ENCODE results near the gene CEP164.

DNA sequence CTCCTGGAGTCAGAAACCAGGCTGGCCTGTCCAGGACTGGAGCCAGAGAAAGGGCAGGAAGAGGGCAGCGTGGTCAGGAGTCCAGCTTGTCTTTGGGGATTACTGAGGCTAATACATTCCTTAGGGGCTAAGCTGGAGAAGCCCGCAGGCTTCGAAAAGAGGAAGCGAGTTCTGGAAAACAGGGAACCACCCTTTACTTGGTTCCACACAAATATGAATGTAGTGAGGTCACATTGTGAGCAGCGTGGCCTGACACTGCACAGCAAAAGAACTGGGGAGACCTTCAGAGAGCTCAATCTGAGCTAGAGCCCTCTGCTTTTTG, 132.3 kb downstream of the CEP164 start:
- TF ChIP-seq, protein P1, sequence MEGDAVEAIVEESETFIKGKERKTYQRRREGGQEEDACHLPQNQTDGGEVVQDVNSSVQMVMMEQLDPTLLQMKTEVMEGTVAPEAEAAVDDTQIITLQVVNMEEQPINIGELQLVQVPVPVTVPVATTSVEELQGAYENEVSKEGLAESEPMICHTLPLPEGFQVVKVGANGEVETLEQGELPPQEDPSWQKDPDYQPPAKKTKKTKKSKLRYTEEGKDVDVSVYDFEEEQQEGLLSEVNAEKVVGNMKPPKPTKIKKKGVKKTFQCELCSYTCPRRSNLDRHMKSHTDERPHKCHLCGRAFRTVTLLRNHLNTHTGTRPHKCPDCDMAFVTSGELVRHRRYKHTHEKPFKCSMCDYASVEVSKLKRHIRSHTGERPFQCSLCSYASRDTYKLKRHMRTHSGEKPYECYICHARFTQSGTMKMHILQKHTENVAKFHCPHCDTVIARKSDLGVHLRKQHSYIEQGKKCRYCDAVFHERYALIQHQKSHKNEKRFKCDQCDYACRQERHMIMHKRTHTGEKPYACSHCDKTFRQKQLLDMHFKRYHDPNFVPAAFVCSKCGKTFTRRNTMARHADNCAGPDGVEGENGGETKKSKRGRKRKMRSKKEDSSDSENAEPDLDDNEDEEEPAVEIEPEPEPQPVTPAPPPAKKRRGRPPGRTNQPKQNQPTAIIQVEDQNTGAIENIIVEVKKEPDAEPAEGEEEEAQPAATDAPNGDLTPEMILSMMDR (IDR thresholded peaks at IDR 0.05), result no peak
- no peak for TF ChIP-seq POLR2A (IDR thresholded peaks at IDR 0.05)

All from thyroid gland (tissue), 4 donors.